HL-60 (cell line): Measurements from ENCODE around the gene MYRIP.

Experiments
- GABPA ChIP-seq: IDR thresholded peaks from 2 replicates; pipeline ENCODE4 v1.6.1; 2012; ENCODE audit warnings: low read depth
- POLR2AphosphoS5 ChIP-seq: IDR thresholded peaks from 2 replicates; pipeline ENCODE4 v1.6.1; 2012; ENCODE audit warnings: low read depth
- TF ChIP-seq, protein P1 (sequence below): IDR thresholded peaks from one replicate; pipeline ENCODE4 v1.5.1; 2011; ENCODE audit warnings: low read length, control low read depth, inconsistent platforms; ENCODE audit not compliant: insufficient read depth

DNA sequence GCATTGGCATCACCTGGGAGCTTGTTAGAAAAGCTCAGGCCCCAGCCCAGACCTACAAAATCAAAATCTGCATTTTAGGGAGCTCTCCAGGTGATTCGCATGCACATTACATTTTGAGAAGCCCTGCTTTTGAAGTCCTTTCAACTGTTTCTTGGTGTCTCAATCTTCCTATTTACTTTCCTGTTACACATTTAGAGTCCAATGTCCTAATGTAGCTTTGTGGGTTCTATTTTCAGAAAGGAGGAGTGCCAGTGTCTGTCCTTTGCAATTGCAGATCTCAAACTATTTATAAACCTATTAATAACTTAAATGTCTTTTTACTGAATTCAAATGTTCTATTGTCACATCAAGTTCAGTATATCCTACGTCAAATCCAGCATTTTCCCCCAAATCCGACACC lies 27.8 kb upstream of the MYRIP start:
- TF ChIP-seq GABPA = no peak
- TF ChIP-seq, protein P1, sequence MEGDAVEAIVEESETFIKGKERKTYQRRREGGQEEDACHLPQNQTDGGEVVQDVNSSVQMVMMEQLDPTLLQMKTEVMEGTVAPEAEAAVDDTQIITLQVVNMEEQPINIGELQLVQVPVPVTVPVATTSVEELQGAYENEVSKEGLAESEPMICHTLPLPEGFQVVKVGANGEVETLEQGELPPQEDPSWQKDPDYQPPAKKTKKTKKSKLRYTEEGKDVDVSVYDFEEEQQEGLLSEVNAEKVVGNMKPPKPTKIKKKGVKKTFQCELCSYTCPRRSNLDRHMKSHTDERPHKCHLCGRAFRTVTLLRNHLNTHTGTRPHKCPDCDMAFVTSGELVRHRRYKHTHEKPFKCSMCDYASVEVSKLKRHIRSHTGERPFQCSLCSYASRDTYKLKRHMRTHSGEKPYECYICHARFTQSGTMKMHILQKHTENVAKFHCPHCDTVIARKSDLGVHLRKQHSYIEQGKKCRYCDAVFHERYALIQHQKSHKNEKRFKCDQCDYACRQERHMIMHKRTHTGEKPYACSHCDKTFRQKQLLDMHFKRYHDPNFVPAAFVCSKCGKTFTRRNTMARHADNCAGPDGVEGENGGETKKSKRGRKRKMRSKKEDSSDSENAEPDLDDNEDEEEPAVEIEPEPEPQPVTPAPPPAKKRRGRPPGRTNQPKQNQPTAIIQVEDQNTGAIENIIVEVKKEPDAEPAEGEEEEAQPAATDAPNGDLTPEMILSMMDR = no peak
- TF ChIP-seq POLR2AphosphoS5 = no peak
